Erythroblast (primary cell): ENCODE results near the gene PARL.

Experiments used
- GATA1 ChIP-seq: IDR thresholded peaks from 2 replicates; pipeline ENCODE4 v1.6.1; 2011; ENCODE audit warnings: low read depth, mild to moderate bottlenecking, control low read depth, low read length, moderate library complexity
- POLR2A ChIP-seq: IDR thresholded peaks from 2 replicates; pipeline ENCODE4 v1.6.1; 2011; ENCODE audit warnings: mild to moderate bottlenecking, low read length

- TF ChIP-seq POLR2A (no peak), GATA1 (no peak)
These were observed 48.5 kb upstream of the PARL start for GRCh38 chr3:183933160-183933559.
